Keratinocyte (primary cell): Measurements from ENCODE around the gene OR56A4. TPM values are rescaled to one million over a fixed set of nuclear protein-coding genes. Genes with fewer than 3 reads are reported as not detected.

Source experiments
- DNase-seq: peaks from one replicate; pipeline ENCODE4 v3.0.0-alpha.2; 2011; ENCODE audit warnings: low read depth, missing footprints, low spot score
- FAIRE-seq: peaks from 2 replicates; lab custom pipeline; 2011; peaks lifted over from hg19 to GRCh38; lab: Jason Lieb, UNC
- H2AFZ ChIP-seq: 2 replicates; pipeline ENCODE4 v1.6.0; 2012; ENCODE audit warnings: low read length, control low read depth, inconsistent platforms; ENCODE audit not compliant: control insufficient read depth
- H3K27ac ChIP-seq: 2 replicates; pipeline ENCODE4 v1.5.1; 2011; ENCODE audit warnings: low read length; ENCODE audit not compliant: control insufficient read depth, insufficient read depth
- H3K27me3 ChIP-seq: 3 replicates; pipeline ENCODE4 v1.6.0; 2011; ENCODE audit warnings: low read length; ENCODE audit not compliant: control insufficient read depth, insufficient read depth; ENCODE audit errors: extremely low read depth
- H3K36me3 ChIP-seq, 2 experiments: 2 replicates in 1 of 2; 3 replicates in 1 of 2; pipeline ENCODE4 v1.5.1; 2011; ENCODE audit warnings: low read length in 2 of 2, mild to moderate bottlenecking in 1 of 2; ENCODE audit not compliant: control insufficient read depth in 2 of 2, insufficient read depth in 2 of 2; ENCODE audit errors: extremely low read depth in 1 of 2
- H3K4me1 ChIP-seq: 3 replicates; pipeline ENCODE4 v1.5.1; 2011; ENCODE audit warnings: low read length; ENCODE audit not compliant: control insufficient read depth, insufficient read depth; ENCODE audit errors: extremely low read depth
- H3K4me2 ChIP-seq: 3 replicates; pipeline ENCODE4 v1.6.0; 2011; ENCODE audit warnings: low read depth, low read length; ENCODE audit not compliant: control insufficient read depth, insufficient read depth; ENCODE audit errors: extremely low read depth
- H3K4me3 ChIP-seq, 3 experiments: fragments of 200-600 bp in 1 of 3; sonication (generic) in 1 of 3; 2 replicates in 2 of 3; 3 replicates in 1 of 3; pipeline ENCODE4 v1.5.1; 2011 to 2016; ENCODE audit warnings: low read length in 3 of 3, mild to moderate bottlenecking in 3 of 3, control low read depth in 2 of 3, inconsistent platforms in 1 of 3, low read depth in 1 of 3, mixed read lengths in 1 of 3, mixed run types in 1 of 3, moderate library complexity in 1 of 3; ENCODE audit not compliant: control insufficient read depth in 2 of 3, insufficient read depth in 2 of 3; ENCODE audit errors: extremely low read depth in 1 of 3
- H3K79me2 ChIP-seq: 2 replicates; pipeline ENCODE4 v1.6.0; 2012; ENCODE audit warnings: low read length; ENCODE audit not compliant: control insufficient read depth, insufficient read depth
- H3K9ac ChIP-seq: 3 replicates; pipeline ENCODE4 v1.6.0; 2011; ENCODE audit warnings: low read length; ENCODE audit not compliant: control insufficient read depth, insufficient read depth; ENCODE audit errors: extremely low read depth
- H3K9me1 ChIP-seq: 3 replicates; pipeline ENCODE4 v1.6.0; 2011; ENCODE audit warnings: low read length; ENCODE audit not compliant: control insufficient read depth, insufficient read depth; ENCODE audit errors: extremely low read depth
- H3K9me3 ChIP-seq: 2 replicates; pipeline ENCODE4 v1.5.1; 2012; ENCODE audit warnings: low read depth, low read length; ENCODE audit not compliant: control insufficient read depth
- H4K20me1 ChIP-seq: 3 replicates; pipeline ENCODE4 v1.6.0; 2011; ENCODE audit warnings: low read length; ENCODE audit not compliant: control insufficient read depth, insufficient read depth; ENCODE audit errors: extremely low read depth
- EZH2 ChIP-seq: IDR thresholded peaks from one replicate; pipeline ENCODE4 v1.6.1; 2012; ENCODE audit warnings: inconsistent platforms, mild to moderate bottlenecking, low read length, moderate library complexity
- dilution Hi-C: fragments of 300-500 bp; cut with MboI; formaldehyde crosslinking; loops from one replicate; pipeline ENCODE4 v1.7.0; 2020; ENCODE audit warnings: low sequenced_read_pairs; ENCODE audit not compliant: extremely low pct_ligation_motif_present
- polyA plus RNA-seq, 5 experiments: library from polyadenylated mRNA; depleted of rRNA in 3 of 5; stranded (reverse) in 3 of 5; stranded (forward) in 1 of 5; unstranded in 1 of 5; fragments of >200 nt; gene quantifications; 1 replicate in 1 of 5; 2 replicates in 3 of 5; 3 replicates in 1 of 5; pipeline versions ENCODE4 v1.2.1 to v1.2.3, GENCODE V29; 2011 to 2012; ENCODE audit warnings: missing spikeins in 2 of 5, low read depth in 1 of 5, low replicate concordance in 1 of 5
- TF ChIP-seq, protein P1 (sequence below), 3 experiments: IDR thresholded peaks in 1 of 3; conservative IDR thresholded peaks in 1 of 3; optimal IDR thresholded peaks in 1 of 3; 2 replicates in 2 of 3; 3 replicates in 1 of 3; pipeline versions ENCODE3 to v1.5.1; 2011; ENCODE audit warnings: low read length in 3 of 3, mild to moderate bottlenecking in 3 of 3, moderate library complexity in 2 of 3, control low read depth in 1 of 3, inconsistent platforms in 1 of 3; ENCODE audit not compliant: insufficient read depth in 2 of 3; ENCODE audit errors: extremely low read depth in 1 of 3

OR56A4 gene
- polyA plus RNA-seq, 1 donor (not counting 4 experiments of a cell fraction or from before 2014, with no cell fraction given): not detected

DNA sequence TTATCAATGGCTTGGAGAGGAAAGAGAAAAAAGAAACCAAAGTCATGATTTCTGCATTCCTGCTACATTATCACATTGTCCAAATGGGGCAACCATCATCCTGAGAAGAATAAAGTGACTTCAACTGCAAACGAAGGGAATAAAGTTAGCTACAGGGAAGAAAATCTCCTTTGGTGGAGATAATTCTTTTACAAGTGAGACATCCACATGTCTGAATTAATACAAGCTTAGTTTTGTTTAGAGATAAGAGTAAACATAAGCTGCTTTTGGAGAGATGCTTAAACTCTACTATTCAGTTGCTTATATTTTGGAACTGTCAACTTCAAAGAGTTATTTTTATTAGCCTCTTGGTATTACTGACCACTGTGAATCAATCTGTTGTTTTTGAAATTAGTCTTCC is 19.9 kb downstream of the OR56A4 start, which contains the start of gene OR52L1:
Gene OR52L1, minus strand, starts transcription at position 101 of the 400 bp plus-strand sequence. Its CDS starts 55 bp downstream, at position 46.
- no peak for DNase-seq
- Histone ChIP-seq H3K27ac (no peak within 1 kb of the TSS), H3K36me3 (no peaks in the 10 kb centered on the region), H3K9me1 (no peaks in the 10 kb centered on the region), H3K4me1 (no peaks in the 10 kb centered on the region), H3K79me2 (no peaks in the 10 kb centered on the region), H3K9ac (no peak within 1 kb of the TSS), H3K4me2 (no peak within 1 kb of the TSS), H2AFZ (no peak within 1 kb of the TSS), H3K4me3 (no peak within 1 kb of the TSS), H3K9me3 (no peaks in the 10 kb centered on the region), H4K20me1 (no peaks in the 10 kb centered on the region), H3K27me3 (no peaks in the 10 kb centered on the region)
- FAIRE-seq: no peak
- no peak for TF ChIP-seq EZH2
- TF ChIP-seq, protein P1, sequence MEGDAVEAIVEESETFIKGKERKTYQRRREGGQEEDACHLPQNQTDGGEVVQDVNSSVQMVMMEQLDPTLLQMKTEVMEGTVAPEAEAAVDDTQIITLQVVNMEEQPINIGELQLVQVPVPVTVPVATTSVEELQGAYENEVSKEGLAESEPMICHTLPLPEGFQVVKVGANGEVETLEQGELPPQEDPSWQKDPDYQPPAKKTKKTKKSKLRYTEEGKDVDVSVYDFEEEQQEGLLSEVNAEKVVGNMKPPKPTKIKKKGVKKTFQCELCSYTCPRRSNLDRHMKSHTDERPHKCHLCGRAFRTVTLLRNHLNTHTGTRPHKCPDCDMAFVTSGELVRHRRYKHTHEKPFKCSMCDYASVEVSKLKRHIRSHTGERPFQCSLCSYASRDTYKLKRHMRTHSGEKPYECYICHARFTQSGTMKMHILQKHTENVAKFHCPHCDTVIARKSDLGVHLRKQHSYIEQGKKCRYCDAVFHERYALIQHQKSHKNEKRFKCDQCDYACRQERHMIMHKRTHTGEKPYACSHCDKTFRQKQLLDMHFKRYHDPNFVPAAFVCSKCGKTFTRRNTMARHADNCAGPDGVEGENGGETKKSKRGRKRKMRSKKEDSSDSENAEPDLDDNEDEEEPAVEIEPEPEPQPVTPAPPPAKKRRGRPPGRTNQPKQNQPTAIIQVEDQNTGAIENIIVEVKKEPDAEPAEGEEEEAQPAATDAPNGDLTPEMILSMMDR (optimal IDR thresholded peaks at IDR 0.05 in 1 of 3, IDR thresholded peaks at IDR 0.05 in 1 of 3, conservative IDR thresholded peaks at IDR 0.05 in 1 of 3; ENCODE audit: extremely low read depth in 1 of 3, insufficient read depth in 2 of 3, low read length in 3 of 3): no peak
- dilution Hi-C loops: no loop called here

DNA sequence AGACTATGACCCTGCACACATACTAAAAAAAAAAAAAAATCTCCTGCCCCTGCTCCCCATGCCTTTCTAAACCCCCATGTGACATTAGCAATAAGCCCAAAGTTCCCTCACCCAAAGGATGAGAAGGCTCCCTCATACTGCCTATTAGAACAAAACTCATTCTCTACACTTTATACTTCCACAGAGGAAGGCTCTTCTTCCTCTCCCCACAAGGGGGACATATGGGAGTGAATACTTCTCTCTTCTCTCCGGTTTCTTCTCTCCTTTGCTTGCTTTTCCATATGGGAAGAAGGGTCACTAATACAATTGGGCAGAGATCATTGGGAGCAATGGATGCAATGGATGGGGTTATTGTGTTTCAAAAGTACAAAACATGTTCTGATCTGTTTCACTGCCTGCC is 23.3 kb downstream of the OR56A4 start:
- no peaks in the 10 kb centered on the region for H3K9me1 ChIP-seq
- H3K4me1 ChIP-seq: no peaks in the 10 kb centered on the region
- FAIRE-seq (no peak), DNase-seq (no peak)
- dilution Hi-C loops: no loop called here
- no peaks in the 10 kb centered on the region for H3K9me3 ChIP-seq
- no peak overlapping the region for H3K4me2 ChIP-seq
- no peaks in the 10 kb centered on the region for H3K36me3 ChIP-seq
- TF ChIP-seq, protein P1 (optimal IDR thresholded peaks at IDR 0.05 in 1 of 3, IDR thresholded peaks at IDR 0.05 in 1 of 3, conservative IDR thresholded peaks at IDR 0.05 in 1 of 3; ENCODE audit: extremely low read depth in 1 of 3, insufficient read depth in 2 of 3, low read length in 3 of 3): peak in 1 of 3 experiments; percentile 7
- no peak for TF ChIP-seq EZH2
- H3K4me3 ChIP-seq: no peak overlapping the region
- no peak overlapping the region for H3K27ac ChIP-seq
- H2AFZ ChIP-seq: no peak overlapping the region
- no peak overlapping the region for H3K9ac ChIP-seq
- H4K20me1 ChIP-seq: no peaks in the 10 kb centered on the region
- H3K27me3 ChIP-seq: no peaks in the 10 kb centered on the region
- no peaks in the 10 kb centered on the region for H3K79me2 ChIP-seq
